PC-3 (cell line): ENCODE results near the gene IGSF3. TPM values are rescaled to one million over a fixed set of nuclear protein-coding genes. Genes with fewer than 3 reads are reported as not detected.
"Not testable (repeated sequence)": the region's sequence is repeated elsewhere in the genome, so short reads cannot be mapped to it uniquely, and the experiment has no call there.

ENCODE experiments used
- ATAC-seq: fragments of 200-7000 bp; cut with Tn5 transposase; 2 replicates; pipeline ENCODE4 v1.9.1; 2020; ENCODE audit warnings: mild to moderate bottlenecking, moderate library complexity
- BruUV-seq: library from RNA; stranded (reverse); fragments of 400-500 nt; replicated peaks from 2 replicates; lab custom pipeline; 2021; lab: Mats Ljungman, UMichigan
- CTCF ChIA-PET: fragments of 300-600 bp; sonication (Branson Sonifier 250); formaldehyde crosslinking; loops from one replicate; lab custom pipeline; 2022; ENCODE audit warnings: antibody characterized with exemption; lab: Charles Lee
- POLR2A ChIA-PET: fragments of 300-600 bp; sonication (Branson Sonifier 250); formaldehyde crosslinking; loops from one replicate; lab custom pipeline; 2022; ENCODE audit warnings: antibody characterized with exemption; ENCODE audit not compliant: unreplicated experiment; lab: Charles Lee
- DNase-seq: peaks from one replicate; pipeline ENCODE4 v3.0.0-alpha.2; 2015
- H2AFZ ChIP-seq: fragments of 300-600 bp; sonication (generic); 2 replicates; pipeline ENCODE4 v1.6.0; 2016; ENCODE audit warnings: antibody characterized with exemption, low read length
- H3F3A ChIP-seq: fragments of 300-600 bp; sonication (generic); one replicate; pipeline ENCODE4 v1.6.0; 2017; ENCODE audit warnings: antibody characterized with exemption, low read length, control low read depth, mild to moderate bottlenecking; ENCODE audit not compliant: unreplicated experiment
- H3K27ac ChIP-seq: fragments of 300-600 bp; sonication (generic); 2 replicates; pipeline ENCODE4 v1.5.1; 2016; ENCODE audit warnings: mild to moderate bottlenecking, low read length
- H3K27me3 ChIP-seq: fragments of 300-600 bp; sonication (generic); 2 replicates; pipeline ENCODE4 v1.6.1; 2016; ENCODE audit warnings: low read length, mixed read lengths
- H3K36me3 ChIP-seq: fragments of 300-600 bp; sonication (generic); 2 replicates; pipeline ENCODE4 v1.6.1; 2016; ENCODE audit warnings: low read depth, mixed run types, low read length, mixed read lengths
- H3K4me1 ChIP-seq: fragments of 300-600 bp; sonication (generic); 2 replicates; pipeline ENCODE4 v1.5.1; 2016; ENCODE audit warnings: low read length; ENCODE audit not compliant: insufficient read depth
- H3K4me2 ChIP-seq: fragments of 300-600 bp; sonication (generic); 2 replicates; pipeline ENCODE4 v1.6.0; 2016; ENCODE audit warnings: low read length
- H3K4me3 ChIP-seq: fragments of 300-600 bp; sonication (generic); 2 replicates; pipeline ENCODE4 v1.5.1; 2016; ENCODE audit warnings: mild to moderate bottlenecking, low read length, mixed read lengths
- H3K79me2 ChIP-seq: fragments of 300-600 bp; sonication (generic); 2 replicates; pipeline ENCODE4 v1.6.1; 2017; ENCODE audit warnings: low read length, mixed read lengths
- H3K9ac ChIP-seq: fragments of 300-600 bp; sonication (generic); 2 replicates; pipeline ENCODE4 v1.6.0; 2016; ENCODE audit warnings: mild to moderate bottlenecking, low read length
- H3K9me2 ChIP-seq: fragments of 300-600 bp; sonication (generic); replicated peaks from 2 replicates; pipeline ENCODE4 v1.6.1; 2016; ENCODE audit warnings: mixed run types, low read length, mixed read lengths
- H3K9me3 ChIP-seq: fragments of 300-600 bp; sonication (generic); 2 replicates; pipeline ENCODE4 v1.6.1; 2016; ENCODE audit warnings: low read length, mixed read lengths
- H4K20me1 ChIP-seq: fragments of 300-600 bp; sonication (generic); 2 replicates; pipeline ENCODE4 v1.6.1; 2016; ENCODE audit warnings: low read length, mixed read lengths
- EZH2 ChIP-seq: fragments of 300-600 bp; sonication (generic); IDR thresholded peaks from one replicate; pipeline ENCODE4 v1.6.1; 2017; ENCODE audit warnings: antibody characterized with exemption, mild to moderate bottlenecking, low read length; ENCODE audit not compliant: unreplicated experiment
- EZH2phosphoT487 ChIP-seq: fragments of 300-600 bp; sonication (generic); IDR thresholded peaks from 2 replicates; pipeline ENCODE4 v1.6.1; 2018; ENCODE audit warnings: mild to moderate bottlenecking, antibody characterized with exemption, low read length, borderline replicate concordance
- intact Hi-C: fragments of 100-400 bp; cut with micrococcal nuclease; formaldehyde crosslinking; loops from 2 replicates; pipeline ENCODE4 v1.9.0; 2023
- total RNA-seq: library from RNA; depleted of rRNA; stranded (reverse); fragments of >200 nt; gene quantifications from 2 replicates; pipeline ENCODE4 v1.2.3, GENCODE V29; 2014
- TF ChIP-seq, protein P1 (sequence below): fragments of 300-600 bp; sonication (generic); conservative IDR thresholded peaks from 2 replicates; pipeline ENCODE4 v1.5.1; 2017; ENCODE audit warnings: antibody characterized with exemption, low read depth, mild to moderate bottlenecking, low read length

The IGSF3 gene
- total RNA-seq, 1 experiment from 2014 or later, result 15.5 TPM

DNA sequence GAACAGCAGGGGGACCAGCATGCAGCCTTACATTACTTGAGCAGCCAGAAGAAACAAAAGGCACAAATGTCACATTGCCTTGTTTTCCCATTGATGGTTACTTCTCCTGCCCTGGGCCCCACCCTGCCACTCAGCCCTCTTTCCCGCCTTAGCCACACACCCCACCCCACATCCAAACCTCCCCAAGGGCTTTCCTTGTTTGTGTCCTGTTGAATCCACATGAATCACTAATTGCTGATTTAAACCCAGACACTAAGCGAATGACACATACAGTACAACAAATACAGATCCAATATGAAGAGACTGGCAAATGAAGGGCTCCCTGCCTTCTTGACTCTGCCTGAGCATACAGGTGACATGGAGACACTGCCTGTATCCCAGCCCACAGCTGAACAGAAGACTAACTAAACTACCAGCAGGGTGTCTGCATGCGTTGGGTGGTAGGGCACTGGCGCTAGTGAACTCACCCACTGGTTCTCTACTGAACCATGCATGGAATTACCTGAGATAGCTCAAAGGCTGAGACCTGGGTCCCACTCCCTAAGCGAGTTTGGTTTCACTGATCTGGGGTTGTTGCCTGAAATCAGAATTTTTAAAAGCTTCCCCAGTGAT, 3.1 kb downstream of the IGSF3 start:
- no peaks in the 10 kb centered on the region for H3F3A ChIP-seq
- H3K9ac ChIP-seq, result no peak overlapping the region
- intact Hi-C loops, result no loop called here
- no peaks in the 10 kb centered on the region for H3K27me3 ChIP-seq
- H4K20me1 ChIP-seq, result no peaks in the 10 kb centered on the region
- ChIA-PET POLR2A (no interaction called here), CTCF (no interaction called here)
- no peaks in the 10 kb centered on the region for H3K79me2 ChIP-seq
- H3K4me1 ChIP-seq, result peaks cover 15% of the 10 kb centered on the region; the same call in 1 of the 2 replicates
- no peaks in the 10 kb centered on the region for H3K9me2 ChIP-seq
- no TSS peak for BruUV-seq
- H3K9me3 ChIP-seq, result no peaks in the 10 kb centered on the region
- H3K4me2 ChIP-seq, result no peak overlapping the region
- no peaks in the 10 kb centered on the region for H3K36me3 ChIP-seq
- DNase-seq (peak; percentile 23), ATAC-seq (no peak)
- TF ChIP-seq, protein P1, sequence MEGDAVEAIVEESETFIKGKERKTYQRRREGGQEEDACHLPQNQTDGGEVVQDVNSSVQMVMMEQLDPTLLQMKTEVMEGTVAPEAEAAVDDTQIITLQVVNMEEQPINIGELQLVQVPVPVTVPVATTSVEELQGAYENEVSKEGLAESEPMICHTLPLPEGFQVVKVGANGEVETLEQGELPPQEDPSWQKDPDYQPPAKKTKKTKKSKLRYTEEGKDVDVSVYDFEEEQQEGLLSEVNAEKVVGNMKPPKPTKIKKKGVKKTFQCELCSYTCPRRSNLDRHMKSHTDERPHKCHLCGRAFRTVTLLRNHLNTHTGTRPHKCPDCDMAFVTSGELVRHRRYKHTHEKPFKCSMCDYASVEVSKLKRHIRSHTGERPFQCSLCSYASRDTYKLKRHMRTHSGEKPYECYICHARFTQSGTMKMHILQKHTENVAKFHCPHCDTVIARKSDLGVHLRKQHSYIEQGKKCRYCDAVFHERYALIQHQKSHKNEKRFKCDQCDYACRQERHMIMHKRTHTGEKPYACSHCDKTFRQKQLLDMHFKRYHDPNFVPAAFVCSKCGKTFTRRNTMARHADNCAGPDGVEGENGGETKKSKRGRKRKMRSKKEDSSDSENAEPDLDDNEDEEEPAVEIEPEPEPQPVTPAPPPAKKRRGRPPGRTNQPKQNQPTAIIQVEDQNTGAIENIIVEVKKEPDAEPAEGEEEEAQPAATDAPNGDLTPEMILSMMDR, result no peak
- TF ChIP-seq EZH2phosphoT487, result no peak
- no peak for TF ChIP-seq EZH2
- H3K4me3 ChIP-seq, result no peak overlapping the region
- no peak overlapping the region for H2AFZ ChIP-seq
- no peak overlapping the region for H3K27ac ChIP-seq

DNA sequence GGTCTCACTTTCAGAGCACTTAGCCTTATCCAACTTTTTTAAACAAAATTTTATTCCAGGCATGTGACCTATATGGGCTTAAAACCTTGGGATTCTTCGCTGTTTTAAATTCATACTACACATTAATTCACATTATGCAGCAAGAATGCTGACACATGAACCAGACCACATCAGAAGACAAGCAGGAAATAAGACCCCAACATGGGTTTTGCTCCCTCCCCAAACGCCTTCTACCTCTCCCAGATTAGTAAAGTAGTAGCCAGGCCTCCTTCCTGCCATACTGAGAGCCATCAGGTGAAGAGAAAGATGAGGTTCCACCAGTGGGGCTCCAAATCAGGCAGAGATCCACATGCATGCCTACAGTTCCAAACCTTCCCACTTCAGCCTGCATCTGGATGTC, 3.7 kb downstream of the IGSF3 start:
- Histone ChIP-seq H4K20me1 (no peaks in the 10 kb centered on the region), H3K4me1 (peaks cover 15% of the 10 kb centered on the region; the same call in 1 of the 2 replicates), H3K79me2 (no peaks in the 10 kb centered on the region), H3F3A (no peaks in the 10 kb centered on the region), H3K4me2 (no peak overlapping the region), H3K27me3 (no peaks in the 10 kb centered on the region), H3K9me2 (no peaks in the 10 kb centered on the region), H3K4me3 (no peak overlapping the region), H3K9ac (no peak overlapping the region), H3K36me3 (no peaks in the 10 kb centered on the region), H3K27ac (no peak overlapping the region), H3K9me3 (no peaks in the 10 kb centered on the region), H2AFZ (no peak overlapping the region)
- DNase-seq (no peak), ATAC-seq (no peak)
- ChIA-PET CTCF (no interaction called here), POLR2A (no interaction called here)
- TF ChIP-seq EZH2, result no peak
- TF ChIP-seq, protein P1, result no peak
- no peak for TF ChIP-seq EZH2phosphoT487
- BruUV-seq, result no TSS peak
- intact Hi-C loops, result no loop called here

DNA sequence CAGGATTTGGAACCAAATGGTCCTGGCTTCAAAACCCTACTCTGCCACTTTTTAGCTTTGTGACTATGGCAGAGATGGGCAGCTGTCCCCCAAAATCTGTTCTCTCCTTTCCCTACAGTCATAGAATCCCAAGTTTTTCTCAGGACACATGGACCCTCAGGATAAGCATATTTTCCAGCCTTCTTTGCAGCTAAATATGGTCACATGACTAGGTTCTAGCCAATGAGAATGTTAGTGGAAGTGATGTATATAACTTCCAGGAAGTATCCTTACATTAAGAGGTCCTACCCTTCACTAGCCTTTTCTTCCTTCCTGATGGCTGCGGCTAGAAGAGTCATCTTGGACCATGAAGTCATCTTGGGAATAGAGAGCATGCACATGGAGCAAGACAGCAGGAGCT, 5.9 kb downstream of the IGSF3 start:
- Histone ChIP-seq H3K4me2 (no peak overlapping the region), H3K79me2 (no peaks in the 10 kb centered on the region), H3K4me1 (peaks cover 13% of the 10 kb centered on the region; the same call in 1 of the 2 replicates), H3K9me3 (no peaks in the 10 kb centered on the region), H4K20me1 (no peaks in the 10 kb centered on the region), H3K27ac (no peak overlapping the region), H2AFZ (no peak overlapping the region), H3F3A (no peaks in the 10 kb centered on the region), H3K36me3 (no peaks in the 10 kb centered on the region), H3K9ac (no peak overlapping the region), H3K27me3 (no peaks in the 10 kb centered on the region), H3K4me3 (no peak overlapping the region), H3K9me2 (no peaks in the 10 kb centered on the region)
- no peak for TF ChIP-seq EZH2phosphoT487
- TF ChIP-seq, protein P1, result no peak
- no peak for TF ChIP-seq EZH2
- ChIA-PET POLR2A (no interaction called here), CTCF (no interaction called here)
- DNase-seq, result no peak
- no peak for ATAC-seq
- BruUV-seq, result no TSS peak
- intact Hi-C loops, result no loop called here

DNA sequence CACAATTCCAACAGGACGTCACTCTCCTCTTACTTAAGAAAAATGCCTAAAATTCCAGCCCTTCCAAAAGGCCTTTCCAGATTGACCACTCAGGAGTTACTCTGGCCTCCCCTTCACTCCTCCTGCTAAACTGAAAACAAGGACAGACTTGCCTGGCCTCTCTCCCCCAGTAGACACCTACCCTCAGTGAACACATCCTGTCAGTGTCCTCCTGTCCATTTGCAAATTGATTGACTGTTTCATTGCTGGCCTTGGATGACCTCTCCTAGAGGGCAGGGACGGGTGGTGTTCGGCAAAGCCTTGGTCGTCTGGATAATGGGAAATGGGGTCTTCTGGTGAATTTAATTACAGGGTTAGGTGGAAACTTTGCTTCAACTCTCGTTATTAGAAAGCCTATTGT, 8.9 kb downstream of the IGSF3 start:
- H3F3A ChIP-seq, H3K27me3 ChIP-seq, ATAC-seq, H2AFZ ChIP-seq, DNase-seq, H3K9ac ChIP-seq, H3K4me2 ChIP-seq, H3K79me2 ChIP-seq, H4K20me1 ChIP-seq, H3K36me3 ChIP-seq, H3K9me3 ChIP-seq, CTCF ChIA-PET, H3K4me3 ChIP-seq, H3K27ac ChIP-seq, intact Hi-C loops, BruUV-seq, H3K9me2 ChIP-seq, H3K4me1 ChIP-seq, POLR2A ChIA-PET: not testable (repeated sequence)
